ENCODE measurements around the gene RPS6KB2. TPM values are rescaled to one million over a fixed set of nuclear protein-coding genes. Genes with fewer than 3 reads are reported as not detected.
"Not testable (repeated sequence)": the region's sequence is repeated elsewhere in the genome, so short reads cannot be mapped to it uniquely, and the experiment has no call there.

Gene RPS6KB2
- total RNA-seq, 5 donors from 2014 or later (not counting 1 experiment from before 2014, with no cell fraction given): 60.3 to 88.0 (median 81.9) TPM

GRCh38 chr11:67427364-67427859, 882 bp upstream of the RPS6KB2 start:
- peaks cover 41 to 58% (median 47%) of the 10 kb centered on the region in 3 donors for H3K4me1 Mint-ChIP-seq
- not testable (repeated sequence) for H3K27me3 ChIP-seq (replicated peaks in 1 of 2; ENCODE audit: control insufficient read depth in 2 of 2, extremely low read depth in 1 of 2, insufficient read depth in 2 of 2, low read length in 1 of 2); H3K9me3 Mint-ChIP-seq; H3K27me3 Mint-ChIP-seq; H3K9me3 ChIP-seq; DNase-seq; H3K36me3 Mint-ChIP-seq
- ATAC-seq (replicated peaks in 1 of 4): peak in 1 of 4 experiments; percentile 4
- POLR2A ChIA-PET: interaction anchor here in 1 of 2 donors (0.6 kb wide), 1 partner anchor 25 kb away, joined by 4 read pairs; no protein-coding TSS in a partner anchor
- 88% methylated on average over 9 of the region's 19 CpGs for WGBS (ENCODE audit: insufficient coverage)
- peak overlapping the region; percentile 94 to 98 (median 97) for H3K4me3 Mint-ChIP-seq
- CTCF ChIA-PET: interaction anchor here in 1 of 2 donors (2.6 to 2.7 kb wide), 2 partner anchors 12 to 26 kb away, joined by 7 to 9 read pairs; partner anchors contain the start of gene PPP1CA
- Histone ChIP-seq H3K4me1 (ENCODE audit: control insufficient read depth in 1 of 2, extremely low read depth in 1 of 2, insufficient read depth in 2 of 2, low read length in 2 of 2) (peaks cover 9 to 58% of the 10 kb centered on the region in 2 experiments), H3K36me3 (ENCODE audit: control insufficient read depth in 2 of 2, extremely low read depth in 1 of 2, insufficient read depth in 1 of 2, low read length in 1 of 2) (peaks cover 11 to 16% of the 10 kb centered on the region in 2 donors), H3K4me3 (ENCODE audit: control insufficient read depth in 1 of 2, extremely low read depth in 1 of 2, low read length in 1 of 2) (peak overlapping the region; percentile 66 to 99), H3K27ac (ENCODE audit: low read length) (peak overlapping the region; percentile 74)
- peak overlapping the region; percentile 96 to 98 for H3K27ac Mint-ChIP-seq

- DNase-seq: peak in 1 of 35 experiments; percentile 2
- Mint-ChIP-seq H3K9me3 (no peaks in the 10 kb centered on the region), H3K27me3 (no peaks in the 10 kb centered on the region), H3K36me3 (peaks cover 9% of the 10 kb centered on the region), H3K4me1 (peaks cover 53 to 67% (median 54%) of the 10 kb centered on the region in 3 donors), H3K4me3 (peak overlapping the region; percentile 94 to 98 (median 97)), H3K27ac (peak overlapping the region; percentile 85 to 98)
- ChIA-PET CTCF (interaction anchor here (0.6 to 2.7 kb wide), 5 partner anchors 8 to 1455 kb away, joined by 3 to 9 read pairs (median 7); partner anchors contain the start of genes PPP1CA (in 1 of the 2) and PTPRCAP (in 1 of the 2)), POLR2A (interaction anchor here in 1 of 2 donors (0.6 kb wide), 3 partner anchors 10 to 195 kb away, joined by 3 to 4 read pairs (median 3); no protein-coding TSS in a partner anchor)
- H3K4me3 ChIP-seq (ENCODE audit: control insufficient read depth in 1 of 2, extremely low read depth in 1 of 2, low read length in 1 of 2): peak overlapping the region; percentile 66 to 99
- peak overlapping the region; percentile 81 for H3K27ac ChIP-seq (ENCODE audit: low read length)
- H3K36me3 ChIP-seq (ENCODE audit: control insufficient read depth in 2 of 2, extremely low read depth in 1 of 2, insufficient read depth in 1 of 2, low read length in 1 of 2): peaks cover 20 to 34% of the 10 kb centered on the region in 2 donors
- peaks cover 14 to 72% of the 10 kb centered on the region in 2 experiments for H3K4me1 ChIP-seq (ENCODE audit: control insufficient read depth in 1 of 2, extremely low read depth in 1 of 2, insufficient read depth in 2 of 2, low read length in 2 of 2)
- no peak for ATAC-seq (replicated peaks in 1 of 4)
- no peaks in the 10 kb centered on the region for H3K9me3 ChIP-seq
- WGBS (ENCODE audit: insufficient coverage): 40% methylated on average over 11 of the region's 12 CpGs
- H3K27me3 ChIP-seq (replicated peaks in 1 of 2; ENCODE audit: control insufficient read depth in 2 of 2, extremely low read depth in 1 of 2, insufficient read depth in 2 of 2, low read length in 1 of 2): no peaks in the 10 kb centered on the region
Measured at GRCh38 chr11:67429038-67429668, 859 bp downstream of the RPS6KB2 start.

- Histone ChIP-seq H3K9me3 (no peaks in the 10 kb centered on the region), H3K27me3 (replicated peaks in 1 of 2; ENCODE audit: control insufficient read depth in 2 of 2, extremely low read depth in 1 of 2, insufficient read depth in 2 of 2, low read length in 1 of 2) (no peaks in the 10 kb centered on the region), H3K4me3 (ENCODE audit: control insufficient read depth in 1 of 2, extremely low read depth in 1 of 2, low read length in 1 of 2) (no peak overlapping the region), H3K27ac (ENCODE audit: low read length) (no peak overlapping the region), H3K4me1 (ENCODE audit: control insufficient read depth in 1 of 2, extremely low read depth in 1 of 2, insufficient read depth in 2 of 2, low read length in 2 of 2) (peaks cover 20 to 73% of the 10 kb centered on the region in 2 experiments), H3K36me3 (ENCODE audit: control insufficient read depth in 2 of 2, extremely low read depth in 1 of 2, insufficient read depth in 1 of 2, low read length in 1 of 2) (peaks cover 20 to 40% of the 10 kb centered on the region in 2 donors)
- H3K27me3 Mint-ChIP-seq: no peaks in the 10 kb centered on the region
- peak overlapping the region in 1 of 2 donors; percentile 98 for H3K27ac Mint-ChIP-seq
- ATAC-seq (replicated peaks in 1 of 4): no peak
- peaks cover 49 to 69% (median 59%) of the 10 kb centered on the region in 3 donors for H3K4me1 Mint-ChIP-seq
- DNase-seq: no peak
- peaks cover 9% of the 10 kb centered on the region for H3K36me3 Mint-ChIP-seq
- H3K4me3 Mint-ChIP-seq: peak overlapping the region; percentile 56 to 98 (median 97)
- 95% methylated on average over 3 of the region's 11 CpGs for WGBS (ENCODE audit: insufficient coverage)
- CTCF ChIA-PET: interaction anchor here (0.6 to 2.7 kb wide), 4 partner anchors 9 to 1456 kb away, joined by 3 to 8 read pairs (median 5); partner anchors contain the start of gene PPP1CA (in 1 of the 2)
- POLR2A ChIA-PET: interaction anchor here in 1 of 2 donors (0.6 kb wide), 2 partner anchors 14 to 196 kb away, joined by 3 to 4 read pairs; no protein-coding TSS in a partner anchor
- no peaks in the 10 kb centered on the region for H3K9me3 Mint-ChIP-seq
Measured at GRCh38 chr11:67429722-67430121, 1.4 kb downstream of the RPS6KB2 start.

GRCh38 chr11:67431346-67432249, 3.3 kb downstream of the RPS6KB2 start:
- POLR2A ChIA-PET: interaction anchor here in 1 of 2 donors (0.7 kb wide), 1 partner anchor 200 kb away, joined by 9 read pairs; no protein-coding TSS in a partner anchor
- Histone ChIP-seq H3K4me1 (ENCODE audit: control insufficient read depth in 1 of 2, extremely low read depth in 1 of 2, insufficient read depth in 2 of 2, low read length in 2 of 2) (peaks cover 28 to 89% of the 10 kb centered on the region in 2 experiments), H3K27me3 (replicated peaks in 1 of 2; ENCODE audit: control insufficient read depth in 2 of 2, extremely low read depth in 1 of 2, insufficient read depth in 2 of 2, low read length in 1 of 2) (no peaks in the 10 kb centered on the region), H3K4me3 (ENCODE audit: control insufficient read depth in 1 of 2, extremely low read depth in 1 of 2, low read length in 1 of 2) (no peak overlapping the region), H3K9me3 (no peaks in the 10 kb centered on the region), H3K36me3 (ENCODE audit: control insufficient read depth in 2 of 2, extremely low read depth in 1 of 2, insufficient read depth in 1 of 2, low read length in 1 of 2) (peaks cover 20 to 56% of the 10 kb centered on the region in 2 donors), H3K27ac (ENCODE audit: low read length) (no peak overlapping the region)
- Mint-ChIP-seq H3K4me1 (peaks cover 56 to 78% (median 64%) of the 10 kb centered on the region in 3 donors), H3K4me3 (peak overlapping the region in 2 of 3 donors; percentile 21 to 53), H3K27me3 (no peaks in the 10 kb centered on the region), H3K36me3 (peaks cover 12% of the 10 kb centered on the region), H3K9me3 (no peaks in the 10 kb centered on the region), H3K27ac (peak overlapping the region; percentile 81 to 83)
- DNase-seq: no peak
- no peak for ATAC-seq (replicated peaks in 1 of 4)
- WGBS (ENCODE audit: insufficient coverage): 92% methylated on average over 14 of the region's 24 CpGs
- CTCF ChIA-PET: interaction anchor here in 1 of 2 donors (0.6 to 1.5 kb wide), 3 partner anchors 12 to 34 kb away, joined by 3 read pairs; partner anchors contain the start of genes CORO1B and PPP1CA

- Histone ChIP-seq H3K9me3 (no peaks in the 10 kb centered on the region), H3K4me1 (ENCODE audit: control insufficient read depth in 1 of 2, extremely low read depth in 1 of 2, insufficient read depth in 2 of 2, low read length in 2 of 2) (peaks cover 27 to 83% of the 10 kb centered on the region in 2 experiments), H3K4me3 (ENCODE audit: control insufficient read depth in 1 of 2, extremely low read depth in 1 of 2, low read length in 1 of 2) (no peak overlapping the region), H3K27me3 (replicated peaks in 1 of 2; ENCODE audit: control insufficient read depth in 2 of 2, extremely low read depth in 1 of 2, insufficient read depth in 2 of 2, low read length in 1 of 2) (no peaks in the 10 kb centered on the region), H3K27ac (ENCODE audit: low read length) (peak overlapping the region; percentile 52), H3K36me3 (ENCODE audit: control insufficient read depth in 2 of 2, extremely low read depth in 1 of 2, insufficient read depth in 1 of 2, low read length in 1 of 2) (peaks cover 20 to 57% of the 10 kb centered on the region in 2 donors)
- Mint-ChIP-seq H3K36me3 (peaks cover 12% of the 10 kb centered on the region), H3K4me1 (peaks cover 55 to 74% (median 58%) of the 10 kb centered on the region in 3 donors), H3K27me3 (no peaks in the 10 kb centered on the region), H3K9me3 (no peaks in the 10 kb centered on the region), H3K27ac (peak overlapping the region; percentile 85 to 89), H3K4me3 (peak overlapping the region in 2 of 3 donors; percentile 34 to 99)
- CTCF ChIA-PET: interaction anchor here (0.6 to 1.1 kb wide), 3 partner anchors 10 to 359 kb away, joined by 3 to 5 read pairs (median 3); partner anchors contain the start of gene CORO1B (in 1 of the 2)
- POLR2A ChIA-PET: no interaction called here
- no peak for DNase-seq
- no peak for ATAC-seq (replicated peaks in 1 of 4)
- WGBS (ENCODE audit: insufficient coverage): 89% methylated on average over 9 of the region's 22 CpGs
Measured at GRCh38 chr11:67432655-67433349, 4.5 kb downstream of the RPS6KB2 start.
